Right cardiac atrium (tissue), 5 donors: ENCODE results near the gene FAM89B. TPM values are rescaled to one million over a fixed set of nuclear protein-coding genes. Genes with fewer than 3 reads are reported as not detected.
A peak's percentile ranks its signal among the peaks of the same experiment; 100 is the strongest.

Experiments used
- ATAC-seq, 2 donors: fragments of 200-7000 bp; cut with Tn5 transposase; one replicate each; pipeline versions ENCODE4 v1.8.0 to v1.9.1; 2020; ENCODE audit warnings: moderate library complexity in 2 of 2, mild to moderate bottlenecking in 1 of 2
- DNase-seq, 3 donors: peaks; one replicate each; pipeline ENCODE4 v3.0.0-alpha.2; 2020
- H3K27ac ChIP-seq: one replicate; pipeline ENCODE4 v1.5.1; 2013; ENCODE audit warnings: mild to moderate bottlenecking, low read length, control low read depth, moderate library complexity
- H3K27me3 ChIP-seq: one replicate; pipeline ENCODE4 v1.6.1; 2013; ENCODE audit not compliant: control insufficient read depth, insufficient read depth
- H3K4me1 ChIP-seq: one replicate; pipeline ENCODE4 v1.6.1; 2013; ENCODE audit warnings: low read length; ENCODE audit not compliant: control insufficient read depth, insufficient read depth
- H3K4me3 ChIP-seq: one replicate; pipeline ENCODE4 v1.5.1; 2013; ENCODE audit warnings: low read length, control low read depth
- H3K9me3 ChIP-seq: one replicate; pipeline ENCODE4 v1.6.1; 2013; ENCODE audit warnings: low read length; ENCODE audit not compliant: control insufficient read depth
- WGBS: extraction: QIAGEN DNeasy Blood & Tissue Kit; methylation state at CpG from one replicate; pipeline ENCODE4 v1.1.7; 2013; 5-methylcytosine and 5-hydroxymethylcytosine counted together
- intact Hi-C, 4 donors: fragments of 100-400 bp; cut with DNase I; formaldehyde crosslinking; loops; one replicate each; pipeline versions ENCODE4 v1.11.0 to v1.14.0; 2022 to 2023
- polyA plus RNA-seq: library from polyadenylated mRNA; stranded (reverse); fragments of 200-250 nt; gene quantifications from one replicate; pipeline ENCODE4 v1.2.3, GENCODE V29; 2013
- total RNA-seq, 4 donors: library from RNA; stranded (reverse); fragmentation: NEBNext Ultra II Directional; extraction: Animal tissue kit (Norgen Biotek cat#: 25700); gene quantifications; one replicate each; pipeline ENCODE4 v1.2.1, GENCODE V29; 2021
- donor health status: healthy with polysubstance abuse.
- donor health status: DM: no; HTN: yes; CAD: no.
- donor health status: DM: no; HTN: no; CAD: no.
- donor health status: DM: no; HTN: yes; CAD: no; lungs with severe emphysema.
- donor health status: DM: yes; HTN: yes; CAD: no.

Gene FAM89B
- total and polyA plus RNA-seq, 5 donors: 40.5 to 46.6 (median 45.5) TPM

- Histone ChIP-seq H3K27me3 (no peaks in the 10 kb centered on the region), H3K4me1 (peaks cover 10% of the 10 kb centered on the region), H3K4me3 (no peak overlapping the region), H3K27ac (no peak overlapping the region), H3K9me3 (no peaks in the 10 kb centered on the region)
- ATAC-seq (no peak), DNase-seq (no peak)
- 100% methylated on average over 1 of the region's 1 CpG for WGBS
- intact Hi-C loops: loop anchor here in 2 of 4 donors (10.0 kb wide), 1 partner anchor 59 kb away; no protein-coding TSS in a partner anchor
Measured at GRCh38 chr11:65604258-65604657, 31.9 kb downstream of the FAM89B start.

DNA sequence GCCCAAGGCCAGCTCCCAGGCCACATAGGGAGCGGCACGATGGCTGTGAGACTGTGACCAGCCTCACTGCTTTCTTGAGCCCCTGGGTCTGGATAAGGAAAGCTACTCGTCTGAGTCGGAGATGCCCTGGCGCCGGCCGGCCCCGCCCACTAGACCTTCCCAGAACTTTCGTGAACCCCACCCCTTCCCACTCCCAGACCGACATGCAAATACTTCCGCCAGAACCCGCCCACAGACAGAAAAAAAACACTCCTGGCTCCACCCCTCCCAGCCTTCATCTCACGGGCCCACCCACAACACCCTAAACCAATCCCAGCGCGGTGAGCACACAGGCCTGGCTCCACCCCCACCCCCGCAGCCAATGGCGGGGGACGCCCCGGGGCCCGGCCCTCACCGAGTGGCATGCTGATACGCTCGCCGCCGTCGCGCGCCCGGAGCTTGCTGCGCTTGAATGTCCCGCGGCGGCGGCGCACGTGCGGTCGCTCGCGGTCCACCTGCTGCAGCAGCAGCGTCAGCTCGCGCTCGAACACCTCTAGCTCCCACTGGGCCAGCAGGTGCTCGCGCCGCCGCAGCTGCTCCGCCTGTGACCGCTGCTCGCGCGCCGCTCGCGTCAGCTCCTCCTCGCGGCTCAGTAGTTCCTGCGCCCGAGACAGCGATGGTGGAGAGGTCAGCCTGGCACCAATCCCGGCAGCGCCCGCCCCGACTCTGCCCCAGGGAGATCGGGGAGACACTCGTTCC is 34.7 kb downstream of the FAM89B start:
- 17% methylated on average over 67 of the region's 67 CpGs for WGBS
- intact Hi-C loops: loop anchor here in 2 of 4 donors (10.0 kb wide), 1 partner anchor 62 kb away; no protein-coding TSS in a partner anchor

DNA sequence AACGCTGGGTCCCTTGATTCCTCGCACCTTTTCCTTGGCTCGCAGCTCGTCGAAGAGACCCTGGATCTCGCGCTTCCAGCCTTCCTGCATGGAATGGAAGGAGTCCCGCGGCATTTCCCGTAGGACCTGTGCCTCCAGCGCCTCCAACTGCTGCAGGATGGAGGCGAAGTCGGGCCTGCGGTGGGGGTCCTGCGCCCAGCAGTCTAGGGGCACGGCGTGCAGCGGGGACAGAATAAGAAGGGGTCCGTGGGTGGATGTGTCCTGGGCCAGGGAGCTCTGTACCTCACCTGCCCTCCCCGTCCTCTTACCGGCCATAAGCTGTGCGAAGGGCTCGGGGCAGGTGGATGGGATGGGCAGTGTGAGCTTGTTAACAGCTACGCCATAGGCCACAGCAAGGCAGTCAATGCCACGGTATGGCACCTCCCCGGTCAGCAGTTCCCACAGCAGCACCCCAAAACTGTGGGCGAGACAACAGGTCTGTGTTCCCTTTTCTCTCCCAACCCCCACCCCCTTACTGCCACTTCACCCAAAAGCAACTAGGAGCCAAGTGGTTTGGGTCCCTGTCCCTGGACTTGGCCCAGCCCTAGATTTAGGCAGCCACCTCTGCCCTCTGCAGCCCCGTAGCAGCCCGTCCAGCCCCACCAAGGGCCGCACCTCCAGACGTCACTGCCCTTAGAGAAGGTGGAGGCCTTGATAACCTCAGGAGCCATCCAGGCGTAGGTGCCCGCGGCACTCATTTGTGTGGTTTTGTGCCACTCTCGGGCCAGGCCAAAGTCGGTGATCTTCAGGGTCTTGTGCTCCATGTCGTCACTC is 35.5 kb downstream of the FAM89B start:
- WGBS: 74% methylated on average over 37 of the region's 37 CpGs
- H3K27me3 ChIP-seq: no peaks in the 10 kb centered on the region
- DNase-seq (no peak), ATAC-seq (no peak)
- H3K27ac ChIP-seq: peak overlapping the region; percentile 33
- intact Hi-C loops: loop anchor here in 2 of 4 donors (10.0 kb wide), 1 partner anchor 63 kb away; no protein-coding TSS in a partner anchor
- H3K4me3 ChIP-seq: no peak overlapping the region
- H3K9me3 ChIP-seq: no peaks in the 10 kb centered on the region
- peaks cover 11% of the 10 kb centered on the region for H3K4me1 ChIP-seq

More for the DNA sequence above, 34.7 kb downstream of the FAM89B start:
- Histone ChIP-seq H3K4me3 (no peak overlapping the region), H3K4me1 (peaks cover 11% of the 10 kb centered on the region), H3K27me3 (no peaks in the 10 kb centered on the region), H3K27ac (peak overlapping the region; percentile 46), H3K9me3 (no peaks in the 10 kb centered on the region)
- peak; percentile 93 to 98 (median 98) for DNase-seq
- ATAC-seq: peak; percentile 96 to 97

- Histone ChIP-seq H3K4me3 (no peak overlapping the region), H3K4me1 (peaks cover 11% of the 10 kb centered on the region), H3K27ac (no peak overlapping the region), H3K27me3 (no peaks in the 10 kb centered on the region), H3K9me3 (no peaks in the 10 kb centered on the region)
- no peak for ATAC-seq
- no peak for DNase-seq
- intact Hi-C loops: loop anchor here in 2 of 4 donors (10.0 kb wide), 1 partner anchor 64 kb away; no protein-coding TSS in a partner anchor
- WGBS: 38% methylated on average over 3 of the region's 3 CpGs
Measured at GRCh38 chr11:65609229-65609628, 36.9 kb downstream of the FAM89B start.

- 78% methylated on average over 5 of the region's 5 CpGs for WGBS
- peaks cover 11% of the 10 kb centered on the region for H3K4me1 ChIP-seq
- intact Hi-C loops: loop anchor here in 2 of 4 donors (5.0 to 10.0 kb wide), 2 partner anchors 32 to 65 kb away; partner anchors contain the start of gene EHBP1L1 (in 1 of the 2)
- H3K4me3 ChIP-seq: no peak overlapping the region
- no peaks in the 10 kb centered on the region for H3K27me3 ChIP-seq
- no peaks in the 10 kb centered on the region for H3K9me3 ChIP-seq
- H3K27ac ChIP-seq: no peak overlapping the region
- DNase-seq (no peak), ATAC-seq (no peak)
Measured at GRCh38 chr11:65609665-65610064, 37.3 kb downstream of the FAM89B start.

DNA sequence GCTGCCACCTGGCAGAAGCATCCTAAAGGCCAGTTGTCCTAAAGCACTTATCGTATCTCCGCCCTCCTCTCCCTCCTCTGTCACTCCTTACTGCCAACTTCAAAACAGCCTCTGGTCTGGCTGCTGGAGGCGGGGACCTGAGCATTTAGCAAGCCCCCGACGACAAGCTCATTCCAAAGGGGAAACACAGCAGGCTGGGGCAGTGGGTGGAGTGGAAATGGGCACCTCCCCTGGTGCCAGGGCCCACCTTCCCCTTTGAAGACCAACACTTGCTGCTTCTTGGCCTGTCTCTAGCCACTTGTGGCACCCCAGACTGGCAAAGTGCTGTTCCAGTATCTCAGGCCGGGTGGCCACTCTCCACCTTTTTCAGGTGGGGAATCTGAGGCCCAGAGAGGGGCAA is 38.1 kb downstream of the FAM89B start:
- Histone ChIP-seq H3K27ac (peak overlapping the region; percentile 80), H3K4me1 (peaks cover 11% of the 10 kb centered on the region), H3K9me3 (no peaks in the 10 kb centered on the region), H3K27me3 (no peaks in the 10 kb centered on the region), H3K4me3 (peak overlapping the region; percentile 82)
- DNase-seq: no peak
- intact Hi-C loops: loop anchor here in 1 of 4 donors (5.0 kb wide), 1 partner anchor 33 kb away; the partner anchor contains the start of gene EHBP1L1
- no peak for ATAC-seq
- WGBS: 43% methylated on average over 6 of the region's 6 CpGs

DNA sequence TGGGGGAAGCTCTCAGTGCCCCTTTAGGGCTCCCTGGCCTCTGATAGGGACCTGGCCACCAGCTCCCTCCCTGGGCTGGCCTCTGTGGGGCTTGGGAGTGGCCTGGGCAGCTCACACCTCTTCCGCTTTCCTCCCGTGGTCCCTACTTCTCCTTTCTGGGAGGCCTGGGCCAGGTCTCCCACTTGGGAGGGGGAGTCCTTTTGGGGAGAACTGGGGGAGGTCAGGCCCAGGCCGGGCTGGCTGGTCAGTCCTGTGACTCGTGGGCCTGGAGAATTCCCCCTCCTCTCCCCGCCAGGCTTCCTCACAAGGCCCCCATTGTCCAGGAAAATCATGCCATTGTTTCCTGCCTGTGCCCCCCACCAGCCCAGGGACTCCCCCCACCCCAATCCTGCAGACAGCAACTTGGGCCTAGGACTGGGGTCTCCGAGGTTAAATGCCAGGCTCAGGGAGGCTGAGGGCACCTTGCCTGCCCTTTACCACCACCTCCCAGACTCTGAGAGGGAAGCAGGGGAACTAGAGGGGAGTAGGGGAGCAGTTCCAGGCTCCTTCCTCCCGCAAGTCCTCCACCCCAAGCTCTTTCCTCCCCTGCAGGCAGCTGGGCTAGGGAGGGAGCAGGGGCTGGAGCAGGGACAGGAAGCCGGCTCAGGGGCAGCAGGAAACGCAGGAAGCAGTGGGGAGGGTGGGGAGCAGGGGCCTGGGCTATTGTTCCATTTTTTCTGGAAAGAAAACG is 38.9 kb downstream of the FAM89B start:
- DNase-seq (peak; percentile 76 to 89 (median 86)), ATAC-seq (peak in 1 of 2 donors; percentile 22)
- H3K27ac ChIP-seq: peak overlapping the region; percentile 80
- 37% methylated on average over 10 of the region's 10 CpGs for WGBS
- H3K4me1 ChIP-seq: peaks cover 11% of the 10 kb centered on the region
- intact Hi-C loops: loop anchor here in 1 of 4 donors (5.0 kb wide), 1 partner anchor 34 kb away; the partner anchor contains the start of gene EHBP1L1
- H3K4me3 ChIP-seq: peak overlapping the region; percentile 82
- H3K27me3 ChIP-seq: no peaks in the 10 kb centered on the region
- no peaks in the 10 kb centered on the region for H3K9me3 ChIP-seq

- peak overlapping the region; percentile 82 for H3K4me3 ChIP-seq
- peaks cover 10% of the 10 kb centered on the region for H3K4me1 ChIP-seq
- DNase-seq: no peak
- no peak for ATAC-seq
- H3K27me3 ChIP-seq: no peaks in the 10 kb centered on the region
- 45% methylated on average over 12 of the region's 12 CpGs for WGBS
- H3K9me3 ChIP-seq: no peaks in the 10 kb centered on the region
- peak overlapping the region; percentile 80 for H3K27ac ChIP-seq
- intact Hi-C loops: loop anchor here in 1 of 4 donors (5.0 kb wide), 1 partner anchor 35 kb away; the partner anchor contains the start of gene EHBP1L1
Measured at GRCh38 chr11:65611758-65612603, 39.6 kb downstream of the FAM89B start.

DNA sequence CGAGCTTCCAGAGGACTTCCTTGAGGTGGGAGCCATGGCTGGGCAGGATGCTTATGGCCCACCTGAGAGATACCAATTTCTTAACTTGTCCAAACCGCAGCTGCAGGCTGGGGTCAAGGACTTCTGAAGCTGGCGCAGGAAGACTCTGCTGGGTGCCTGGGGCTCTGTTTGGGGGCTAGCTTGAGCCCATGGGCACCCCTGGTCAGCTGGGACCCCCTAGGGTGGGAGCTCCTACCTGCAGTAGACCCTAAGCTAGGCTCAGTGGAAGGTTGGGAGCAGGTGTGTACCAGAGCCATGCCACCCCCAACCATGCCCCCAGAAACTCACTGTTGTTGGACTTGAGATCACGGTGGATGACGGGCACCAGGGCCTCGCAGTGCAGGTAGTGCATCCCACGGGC is 40.4 kb downstream of the FAM89B start:
- Histone ChIP-seq H3K4me3 (peak overlapping the region; percentile 82), H3K9me3 (no peaks in the 10 kb centered on the region), H3K27ac (peak overlapping the region; percentile 93), H3K27me3 (no peaks in the 10 kb centered on the region), H3K4me1 (peaks cover 6% of the 10 kb centered on the region)
- intact Hi-C loops: loop anchor here in 1 of 4 donors (5.0 kb wide), 1 partner anchor 35 kb away; the partner anchor contains the start of gene EHBP1L1
- DNase-seq: no peak
- no peak for ATAC-seq
- 50% methylated on average over 7 of the region's 7 CpGs for WGBS
